Keratinocyte (primary cell): ENCODE measurements around the gene DCTN3.

Experiments
- CTCF ChIP-seq, 3 experiments: IDR thresholded peaks in 1 of 3; conservative IDR thresholded peaks in 1 of 3; optimal IDR thresholded peaks in 1 of 3; 2 replicates in 2 of 3; 3 replicates in 1 of 3; pipeline versions ENCODE3 to v1.5.1; 2011; ENCODE audit warnings: low read length in 3 of 3, mild to moderate bottlenecking in 3 of 3, moderate library complexity in 2 of 3, control low read depth in 1 of 3, inconsistent platforms in 1 of 3; ENCODE audit not compliant: insufficient read depth in 2 of 3; ENCODE audit errors: extremely low read depth in 1 of 3
- EZH2 ChIP-seq: IDR thresholded peaks from one replicate; pipeline ENCODE4 v1.6.1; 2012; ENCODE audit warnings: inconsistent platforms, mild to moderate bottlenecking, low read length, moderate library complexity

- no peak for TF ChIP-seq CTCF (optimal IDR thresholded peaks at IDR 0.05 in 1 of 3, IDR thresholded peaks at IDR 0.05 in 1 of 3, conservative IDR thresholded peaks at IDR 0.05 in 1 of 3; ENCODE audit: extremely low read depth in 1 of 3, insufficient read depth in 2 of 3, low read length in 3 of 3)
- TF ChIP-seq EZH2 = no peak
These were observed 55.7 kb downstream of the DCTN3 start for GRCh38 chr9:34564617-34565016.
